GM21576 (cell line): ENCODE results near the gene EIF4E3.

Source experiments
- ATAC-seq: cut with Tn5 transposase; IDR thresholded peaks from one replicate; pipeline ENCODE4 v1.9.1; 2021; ENCODE audit warnings: mild to moderate bottlenecking, moderate library complexity; ENCODE audit not compliant: unreplicated experiment

Gene EIF4E3

GRCh38 chr3:71652781-71653413, 72.3 kb downstream of the EIF4E3 start:
- no peak for ATAC-seq

GRCh38 chr3:71651625-71652024, 73.6 kb downstream of the EIF4E3 start:
- ATAC-seq = no peak

- ATAC-seq = no peak
These were observed 74.8 kb downstream of the EIF4E3 start for GRCh38 chr3:71650372-71650771.

- ATAC-seq = no peak
These were observed 75.4 kb downstream of the EIF4E3 start for GRCh38 chr3:71649757-71650156.

GRCh38 chr3:71647751-71648150, 77.5 kb downstream of the EIF4E3 start:
- no peak for ATAC-seq

- ATAC-seq = no peak
These were observed 78.2 kb downstream of the EIF4E3 start for GRCh38 chr3:71646971-71647370.

- no peak for ATAC-seq
These were observed 80.1 kb downstream of the EIF4E3 start for GRCh38 chr3:71645140-71645539.

- no peak for ATAC-seq
These were observed 83.5 kb downstream of the EIF4E3 start for GRCh38 chr3:71641674-71642073.

GRCh38 chr3:71640331-71640983, 84.7 kb downstream of the EIF4E3 start:
- no peak for ATAC-seq

- no peak for ATAC-seq
These were observed 88.7 kb downstream of the EIF4E3 start for GRCh38 chr3:71636482-71636881.

- no peak for ATAC-seq
These were observed 89.2 kb downstream of the EIF4E3 start for GRCh38 chr3:71636001-71636400.

GRCh38 chr3:71634671-71635070, 90.5 kb downstream of the EIF4E3 start:
- no peak for ATAC-seq

- no peak for ATAC-seq
These were observed 95.5 kb downstream of the EIF4E3 start for GRCh38 chr3:71629711-71630110.

- ATAC-seq = no peak
These were observed 95.9 kb downstream of the EIF4E3 start for GRCh38 chr3:71629289-71629688.

- no peak for ATAC-seq
These were observed 96.7 kb downstream of the EIF4E3 start for GRCh38 chr3:71628522-71628921.

- ATAC-seq = no peak
These were observed 99.5 kb downstream of the EIF4E3 start for GRCh38 chr3:71625676-71626075.
